ENCODE results near the gene SLC36A4. TPM values are rescaled to one million over a fixed set of nuclear protein-coding genes. Genes with fewer than 3 reads are reported as not detected.

SLC36A4 gene
- total RNA-seq, 4 donors from 2014 or later: 5.7 to 16.6 (median 9.4) TPM

DNA sequence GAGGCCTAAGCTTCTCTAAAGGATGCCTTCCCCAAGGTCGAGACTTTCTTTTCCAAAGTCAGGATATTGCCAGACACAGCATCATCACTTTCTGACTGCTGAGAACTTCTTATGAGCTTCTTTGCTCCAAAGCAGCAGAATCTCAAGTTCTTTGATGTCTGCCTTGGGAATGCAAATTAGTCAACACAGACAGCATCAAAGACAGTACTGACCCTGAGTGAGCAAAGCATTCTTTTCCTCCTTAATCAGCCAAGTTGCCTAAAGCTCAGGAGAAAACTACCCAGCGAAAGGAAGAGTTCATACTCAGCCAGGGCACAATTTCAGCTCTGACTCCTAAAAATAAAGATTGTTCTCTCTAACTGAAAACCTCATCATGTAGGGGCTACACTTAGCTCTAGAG, 98.0 kb downstream of the SLC36A4 start:
- intact Hi-C loops (cut with DNase I): no loop called here
- Histone ChIP-seq H3K4me1 (no peaks in the 10 kb centered on the region), H3K9me3 (no peaks in the 10 kb centered on the region), H3K36me3 (no peaks in the 10 kb centered on the region), H3K27me3 (no peaks in the 10 kb centered on the region), H3K27ac (no peak overlapping the region), H3K4me3 (no peak overlapping the region)
- 63 to 65% methylated on average over 1 to 2 of the region's 2 CpGs for WGBS, 2 donors
- no peak for TF ChIP-seq POLR2A (IDR thresholded peaks at IDR 0.05)
- TF ChIP-seq, protein P1, sequence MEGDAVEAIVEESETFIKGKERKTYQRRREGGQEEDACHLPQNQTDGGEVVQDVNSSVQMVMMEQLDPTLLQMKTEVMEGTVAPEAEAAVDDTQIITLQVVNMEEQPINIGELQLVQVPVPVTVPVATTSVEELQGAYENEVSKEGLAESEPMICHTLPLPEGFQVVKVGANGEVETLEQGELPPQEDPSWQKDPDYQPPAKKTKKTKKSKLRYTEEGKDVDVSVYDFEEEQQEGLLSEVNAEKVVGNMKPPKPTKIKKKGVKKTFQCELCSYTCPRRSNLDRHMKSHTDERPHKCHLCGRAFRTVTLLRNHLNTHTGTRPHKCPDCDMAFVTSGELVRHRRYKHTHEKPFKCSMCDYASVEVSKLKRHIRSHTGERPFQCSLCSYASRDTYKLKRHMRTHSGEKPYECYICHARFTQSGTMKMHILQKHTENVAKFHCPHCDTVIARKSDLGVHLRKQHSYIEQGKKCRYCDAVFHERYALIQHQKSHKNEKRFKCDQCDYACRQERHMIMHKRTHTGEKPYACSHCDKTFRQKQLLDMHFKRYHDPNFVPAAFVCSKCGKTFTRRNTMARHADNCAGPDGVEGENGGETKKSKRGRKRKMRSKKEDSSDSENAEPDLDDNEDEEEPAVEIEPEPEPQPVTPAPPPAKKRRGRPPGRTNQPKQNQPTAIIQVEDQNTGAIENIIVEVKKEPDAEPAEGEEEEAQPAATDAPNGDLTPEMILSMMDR (IDR thresholded peaks at IDR 0.05): no peak
- DNase-seq: no peak

Small RNA genes lying within 50 kb of the gene (small RNA-seq; reads per million reads assigned to genes)
- gene AP003072.1: 0 reads per million in 4 donors

Other genes starting within 250 kb of the SLC36A4 start
- not detected for gene MTNR1B, start 228.3 kb downstream of the SLC36A4 start, total RNA-seq
- gene DEUP1, start 132.8 kb upstream of the SLC36A4 start, total RNA-seq: not detected

All from esophagus squamous epithelium (tissue), 5 donors.